NCI-H2081 (cell line): ENCODE results near the gene RIPK3.
A peak's percentile ranks its signal among the peaks of the same experiment; 100 is the strongest.
"Not testable (repeated sequence)": the region's sequence is repeated elsewhere in the genome, so short reads cannot be mapped to it uniquely, and the experiment has no call there.

ENCODE experiments used
- DNase-seq, 2 experiments: peaks; one replicate each; lab custom pipeline; 2025; lab: John Stamatoyannopoulos, UW

Gene RIPK3

GRCh38 chr14:24343795-24344660 is 4.2 kb upstream of the RIPK3 start:
- no peak for DNase-seq

- no peak for DNase-seq
These were observed 3.1 kb upstream of the RIPK3 start for GRCh38 chr14:24342889-24343288.

- DNase-seq, result no peak
These were observed 815 bp upstream of the RIPK3 start for GRCh38 chr14:24340606-24341005.

- DNase-seq, result no peak
These were observed 948 bp downstream of the RIPK3 start for GRCh38 chr14:24338843-24339242.

GRCh38 chr14:24337824-24338175 is 2.0 kb downstream of the RIPK3 start:
- DNase-seq, result no peak

GRCh38 chr14:24337144-24337823 is 2.5 kb downstream of the RIPK3 start:
- DNase-seq, result no peak

- no peak for DNase-seq
These were observed 4.2 kb downstream of the RIPK3 start for GRCh38 chr14:24335461-24336171.

- no peak for DNase-seq
These were observed 5.1 kb downstream of the RIPK3 start, which contains the start of gene ADCY4 for GRCh38 chr14:24334431-24335291. Gene ADCY4 (minus strand): TSS chr14:24335071. CDS start chr14:24334652, 419 bp downstream.

GRCh38 chr14:24332268-24332993 is 7.4 kb downstream of the RIPK3 start:
- peak; percentile 6 to 31 for DNase-seq

- DNase-seq, result no peak
These were observed 8.0 kb downstream of the RIPK3 start for GRCh38 chr14:24331731-24332267.

GRCh38 chr14:24330973-24331674 is 8.7 kb downstream of the RIPK3 start:
- no peak for DNase-seq

- DNase-seq, result no peak
These were observed 10.1 kb downstream of the RIPK3 start for GRCh38 chr14:24329736-24330135.

GRCh38 chr14:24329073-24329663 is 10.6 kb downstream of the RIPK3 start:
- no peak for DNase-seq

GRCh38 chr14:24327914-24328313 is 11.9 kb downstream of the RIPK3 start:
- not testable (repeated sequence) for DNase-seq

- no peak for DNase-seq
These were observed 12.5 kb downstream of the RIPK3 start for GRCh38 chr14:24327303-24327702.

- DNase-seq, result no peak
These were observed 13.8 kb downstream of the RIPK3 start for GRCh38 chr14:24325963-24326362.

GRCh38 chr14:24325041-24325530 is 14.7 kb downstream of the RIPK3 start:
- DNase-seq, result no peak

GRCh38 chr14:24324024-24324423 is 15.8 kb downstream of the RIPK3 start:
- no peak for DNase-seq

GRCh38 chr14:24323341-24323740 is 16.4 kb downstream of the RIPK3 start:
- no peak for DNase-seq

- no peak for DNase-seq
These were observed 17.1 kb downstream of the RIPK3 start for GRCh38 chr14:24322672-24323071.
